GM10266 (cell line): ENCODE data around the gene REX1BD.

Experiments
- DNase-seq: peaks from one replicate; pipeline ENCODE4 v3.0.0; 2012; ENCODE audit errors: extremely low spot score
- TF ChIP-seq, protein P1 (sequence below): IDR thresholded peaks from 2 replicates; pipeline ENCODE4 v1.5.1; 2012; ENCODE audit warnings: mild to moderate bottlenecking, low read depth; ENCODE audit not compliant: control insufficient read depth, insufficient read depth; ENCODE audit errors: missing control alignments

Gene REX1BD

DNA sequence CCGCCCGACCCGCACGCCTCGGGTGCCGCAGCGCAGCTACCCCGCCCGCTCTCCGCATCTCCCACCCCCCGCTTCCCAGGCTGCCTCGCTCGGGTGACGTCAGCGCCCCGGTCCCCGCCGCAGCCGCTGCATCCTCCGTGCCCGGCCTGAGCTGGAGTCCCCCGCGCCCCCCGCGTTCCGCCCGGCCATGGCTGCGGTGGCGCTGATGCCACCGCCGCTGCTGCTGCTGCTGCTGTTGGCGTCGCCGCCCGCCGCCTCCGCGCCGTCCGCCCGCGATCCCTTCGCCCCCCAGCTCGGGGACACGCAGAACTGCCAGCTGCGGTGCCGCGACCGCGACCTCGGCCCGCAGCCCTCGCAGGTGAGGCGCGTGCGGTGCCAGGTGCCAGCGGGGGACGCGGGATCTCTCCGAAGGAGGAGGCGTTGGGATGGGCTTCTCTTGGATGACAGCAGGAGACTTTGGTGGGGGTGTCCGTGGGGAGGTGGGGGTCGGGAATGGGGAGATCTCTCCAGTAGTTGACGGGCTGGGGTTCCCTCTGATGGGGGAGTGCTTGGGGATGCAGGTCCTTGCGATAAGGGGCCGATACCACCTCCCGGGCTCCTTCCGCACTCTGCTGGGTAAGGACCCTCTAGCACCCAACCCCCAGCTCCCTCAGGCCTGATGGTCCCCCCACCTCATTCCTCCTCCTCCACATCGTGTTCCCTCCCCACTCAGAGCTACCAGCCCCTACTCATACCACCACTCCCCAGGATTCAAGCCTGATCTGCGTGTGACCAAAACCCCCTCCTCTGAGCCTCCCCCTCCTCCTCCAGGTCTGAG is 24.4 kb downstream of the REX1BD start, which contains the start of gene TMEM59L:
Gene TMEM59L (plus strand): TSS at position 99 of the 817 bp plus-strand sequence. CDS start 89 bp downstream, at position 188.
- peak; percentile 47 for DNase-seq
- TF ChIP-seq, protein P1, sequence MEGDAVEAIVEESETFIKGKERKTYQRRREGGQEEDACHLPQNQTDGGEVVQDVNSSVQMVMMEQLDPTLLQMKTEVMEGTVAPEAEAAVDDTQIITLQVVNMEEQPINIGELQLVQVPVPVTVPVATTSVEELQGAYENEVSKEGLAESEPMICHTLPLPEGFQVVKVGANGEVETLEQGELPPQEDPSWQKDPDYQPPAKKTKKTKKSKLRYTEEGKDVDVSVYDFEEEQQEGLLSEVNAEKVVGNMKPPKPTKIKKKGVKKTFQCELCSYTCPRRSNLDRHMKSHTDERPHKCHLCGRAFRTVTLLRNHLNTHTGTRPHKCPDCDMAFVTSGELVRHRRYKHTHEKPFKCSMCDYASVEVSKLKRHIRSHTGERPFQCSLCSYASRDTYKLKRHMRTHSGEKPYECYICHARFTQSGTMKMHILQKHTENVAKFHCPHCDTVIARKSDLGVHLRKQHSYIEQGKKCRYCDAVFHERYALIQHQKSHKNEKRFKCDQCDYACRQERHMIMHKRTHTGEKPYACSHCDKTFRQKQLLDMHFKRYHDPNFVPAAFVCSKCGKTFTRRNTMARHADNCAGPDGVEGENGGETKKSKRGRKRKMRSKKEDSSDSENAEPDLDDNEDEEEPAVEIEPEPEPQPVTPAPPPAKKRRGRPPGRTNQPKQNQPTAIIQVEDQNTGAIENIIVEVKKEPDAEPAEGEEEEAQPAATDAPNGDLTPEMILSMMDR, result no peak

DNA sequence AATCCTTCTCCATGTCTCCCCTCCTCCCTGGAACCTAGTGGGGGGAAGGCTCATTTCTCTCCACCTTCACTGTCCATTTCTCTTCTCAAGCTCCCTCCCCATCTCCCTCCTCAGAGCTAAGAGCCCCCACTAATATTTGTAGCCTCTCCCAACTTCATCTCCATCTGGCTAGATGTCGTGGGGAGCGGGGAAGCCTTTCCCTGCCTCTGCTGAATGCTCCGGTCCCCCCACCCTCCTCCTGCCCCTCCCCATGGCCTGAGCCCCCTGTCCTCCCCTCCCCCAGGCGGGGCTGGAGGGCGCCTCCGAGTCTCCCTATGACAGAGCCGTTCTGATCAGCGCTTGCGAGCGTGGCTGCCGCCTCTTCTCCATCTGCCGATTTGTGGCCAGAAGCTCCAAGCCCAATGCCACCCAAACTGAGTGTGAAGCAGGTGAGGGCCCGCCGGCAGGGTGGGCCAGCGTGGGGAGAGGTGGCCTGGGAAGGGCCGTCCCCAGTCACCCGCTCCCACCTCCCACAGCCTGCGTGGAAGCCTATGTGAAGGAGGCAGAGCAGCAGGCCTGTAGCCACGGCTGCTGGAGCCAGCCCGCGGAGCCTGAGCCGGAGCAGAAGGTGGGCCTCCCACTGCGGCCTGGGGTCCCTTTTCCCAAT is 25.1 kb downstream of the REX1BD start:
- DNase-seq, result no peak
- TF ChIP-seq, protein P1, result no peak

DNA sequence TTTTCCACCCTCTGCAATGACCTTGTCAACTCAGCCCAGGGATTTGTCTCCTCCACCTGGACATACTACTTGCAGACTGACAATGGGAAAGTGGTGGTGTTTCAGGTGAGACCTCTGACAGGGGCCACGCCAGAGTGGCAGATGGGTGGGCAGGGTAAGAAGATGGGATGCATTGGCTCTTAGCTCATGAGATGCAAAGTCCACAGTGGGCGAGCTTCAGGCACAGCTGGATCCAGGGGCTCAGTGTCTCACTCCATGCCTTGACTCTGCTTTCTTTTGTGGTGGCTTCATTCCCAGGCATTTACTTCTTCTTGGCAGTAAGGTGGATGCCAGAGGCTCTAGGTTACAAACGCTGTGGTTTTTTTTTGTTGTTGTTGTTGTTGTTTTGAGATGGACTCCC is 27.4 kb downstream of the REX1BD start:
- DNase-seq, result no peak
- TF ChIP-seq, protein P1, result no peak

DNA sequence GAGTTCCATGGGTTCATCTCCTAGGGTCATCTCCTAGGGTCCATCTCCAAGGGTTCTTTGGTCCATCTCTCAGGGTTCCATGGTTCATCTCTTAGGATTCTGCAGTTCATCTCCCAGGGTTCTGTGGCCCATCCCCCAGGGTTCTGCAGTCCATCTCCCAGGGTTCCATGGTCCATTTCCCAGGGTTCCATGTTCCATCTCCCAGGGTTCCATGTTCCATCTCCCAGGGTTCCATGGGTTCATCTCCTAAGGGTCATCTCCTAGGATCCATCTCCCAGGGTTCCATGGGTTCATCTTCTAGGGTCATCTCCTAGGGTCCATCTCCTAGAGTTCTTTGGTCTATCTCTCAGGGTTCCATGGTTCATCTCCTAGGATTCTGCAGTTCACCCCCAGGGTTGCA is 29.0 kb downstream of the REX1BD start:
- TF ChIP-seq, protein P1, result no peak
- no peak for DNase-seq

DNA sequence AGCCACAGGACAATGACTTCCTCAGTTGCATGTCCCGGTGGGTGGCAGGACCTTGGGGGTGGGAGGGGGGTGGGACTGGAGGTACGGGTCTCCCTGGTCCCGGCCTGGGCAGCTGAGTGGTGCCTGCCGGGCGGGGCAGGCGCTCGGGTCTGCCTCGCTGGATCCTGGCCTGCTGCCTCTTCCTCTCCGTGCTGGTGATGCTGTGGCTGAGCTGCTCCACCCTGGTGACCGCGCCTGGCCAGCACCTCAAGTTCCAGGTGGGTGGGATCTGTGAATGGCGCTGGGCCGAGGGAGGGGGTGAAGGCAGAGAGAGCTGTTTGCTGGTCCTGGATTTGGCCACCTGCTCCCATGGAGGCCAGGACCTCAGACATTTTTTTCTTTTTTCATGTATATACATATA is 29.6 kb downstream of the REX1BD start:
- TF ChIP-seq, protein P1, result no peak
- DNase-seq, result no peak

- TF ChIP-seq, protein P1, result no peak
- no peak for DNase-seq
Measured at GRCh38 chr19:18620311-18620710, 31.7 kb downstream of the REX1BD start.

DNA sequence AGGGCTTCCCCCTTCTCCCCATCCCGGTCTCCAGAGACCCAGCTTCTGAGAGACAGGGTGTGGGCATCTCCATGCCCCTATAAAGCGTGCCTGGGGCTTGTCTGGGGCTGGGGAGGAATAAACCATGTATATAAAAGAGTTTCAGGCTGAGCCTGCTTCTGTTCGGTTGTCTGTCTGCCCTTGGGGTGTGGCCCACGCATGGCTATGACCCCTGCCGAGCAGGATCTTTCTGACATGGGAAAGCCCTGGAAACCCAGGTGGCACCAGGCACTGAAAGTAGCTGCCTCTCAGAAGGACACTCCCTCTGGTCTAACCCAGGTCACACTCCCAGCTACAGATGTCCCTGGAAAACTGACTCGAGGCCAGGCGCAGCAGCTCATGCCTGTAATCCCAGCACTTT is 32.3 kb downstream of the REX1BD start:
- TF ChIP-seq, protein P1, result no peak

More for the DNA sequence above, 32.3 kb downstream of the REX1BD start:
- DNase-seq, result no peak
